ENCODE results near the gene CLCN2.

DNA sequence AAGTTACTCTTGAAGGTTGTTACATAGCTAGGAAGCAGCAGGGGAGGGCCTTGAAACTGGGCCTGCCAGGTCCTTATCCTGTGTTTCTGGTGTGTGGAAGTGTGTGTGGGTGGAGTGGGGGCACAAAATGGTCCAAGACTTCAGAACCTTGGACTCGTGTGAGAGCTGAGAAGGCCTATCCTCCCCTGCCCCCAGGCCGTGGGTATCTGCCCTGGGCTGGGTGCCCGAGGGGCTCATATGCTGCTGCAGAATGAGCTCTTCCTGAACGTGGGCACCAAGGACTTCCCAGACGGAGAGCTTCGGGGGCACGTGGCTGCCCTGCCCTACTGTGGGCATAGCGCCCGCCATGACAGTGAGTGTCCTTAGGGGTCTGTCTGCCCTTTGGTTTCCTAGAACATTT is 22.9 kb upstream of the CLCN2 start:
- TF ChIP-seq, protein P1, sequence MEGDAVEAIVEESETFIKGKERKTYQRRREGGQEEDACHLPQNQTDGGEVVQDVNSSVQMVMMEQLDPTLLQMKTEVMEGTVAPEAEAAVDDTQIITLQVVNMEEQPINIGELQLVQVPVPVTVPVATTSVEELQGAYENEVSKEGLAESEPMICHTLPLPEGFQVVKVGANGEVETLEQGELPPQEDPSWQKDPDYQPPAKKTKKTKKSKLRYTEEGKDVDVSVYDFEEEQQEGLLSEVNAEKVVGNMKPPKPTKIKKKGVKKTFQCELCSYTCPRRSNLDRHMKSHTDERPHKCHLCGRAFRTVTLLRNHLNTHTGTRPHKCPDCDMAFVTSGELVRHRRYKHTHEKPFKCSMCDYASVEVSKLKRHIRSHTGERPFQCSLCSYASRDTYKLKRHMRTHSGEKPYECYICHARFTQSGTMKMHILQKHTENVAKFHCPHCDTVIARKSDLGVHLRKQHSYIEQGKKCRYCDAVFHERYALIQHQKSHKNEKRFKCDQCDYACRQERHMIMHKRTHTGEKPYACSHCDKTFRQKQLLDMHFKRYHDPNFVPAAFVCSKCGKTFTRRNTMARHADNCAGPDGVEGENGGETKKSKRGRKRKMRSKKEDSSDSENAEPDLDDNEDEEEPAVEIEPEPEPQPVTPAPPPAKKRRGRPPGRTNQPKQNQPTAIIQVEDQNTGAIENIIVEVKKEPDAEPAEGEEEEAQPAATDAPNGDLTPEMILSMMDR (conservative IDR thresholded peaks at IDR 0.05; ENCODE audit: low read depth, low read length): no peak
- TF ChIP-seq FOS (IDR thresholded peaks at IDR 0.05; ENCODE audit: low read depth, low read length) (no peak), RFX5 (IDR thresholded peaks at IDR 0.05; ENCODE audit: low read depth, low read length) (no peak), MXI1 (IDR thresholded peaks at IDR 0.05; ENCODE audit: borderline replicate concordance, low read depth, low read length) (no peak), RCOR1 (IDR thresholded peaks at IDR 0.05; ENCODE audit: insufficient replicate concordance, low read length) (no peak), USF2 (IDR thresholded peaks at IDR 0.05; ENCODE audit: low read depth, low read length) (no peak), MAFK (IDR thresholded peaks at IDR 0.05; ENCODE audit: low read depth, low read length) (no peak)

Measured in IMR-90 (cell line).